ENCODE measurements around the gene CRYBB1.

Gene CRYBB1

GRCh38 chr22:26564672-26565071, 53.2 kb downstream of the CRYBB1 start:
- Histone ChIP-seq H4K20me1 (ENCODE audit: control insufficient read depth, insufficient read depth, low read depth, low read length) (peaks cover 6% of the 10 kb centered on the region; the same call in 1 of the 2 replicates), H3K4me3 (ENCODE audit: low read length) (no peak overlapping the region), H3K4me1 (ENCODE audit: control insufficient read depth, low read length) (peaks cover 49% of the 10 kb centered on the region), H3K27me3 (ENCODE audit: control insufficient read depth, low read length) (no peaks in the 10 kb centered on the region), H3K27ac (ENCODE audit: low read depth, low read length) (no peak overlapping the region), H3K4me2 (ENCODE audit: low read length) (no peak overlapping the region), H3K9me2 (replicated peaks; ENCODE audit: control insufficient read depth, low read length) (no peaks in the 10 kb centered on the region), H3K9me3 (ENCODE audit: control insufficient read depth, insufficient read depth, low read length) (no peaks in the 10 kb centered on the region), H3F3A (ENCODE audit: control insufficient read depth, insufficient read depth) (peaks cover 8% of the 10 kb centered on the region; the same call in 1 of the 2 replicates), H3K79me2 (ENCODE audit: control insufficient read depth, low read length) (peaks cover 84% of the 10 kb centered on the region), H3K36me3 (ENCODE audit: control insufficient read depth, low read length) (peaks cover 28% of the 10 kb centered on the region)
- TF ChIP-seq EZH2phosphoT487 (IDR thresholded peaks at IDR 0.05; ENCODE audit: borderline replicate concordance, low read length): no peak
- TF ChIP-seq, protein P1, sequence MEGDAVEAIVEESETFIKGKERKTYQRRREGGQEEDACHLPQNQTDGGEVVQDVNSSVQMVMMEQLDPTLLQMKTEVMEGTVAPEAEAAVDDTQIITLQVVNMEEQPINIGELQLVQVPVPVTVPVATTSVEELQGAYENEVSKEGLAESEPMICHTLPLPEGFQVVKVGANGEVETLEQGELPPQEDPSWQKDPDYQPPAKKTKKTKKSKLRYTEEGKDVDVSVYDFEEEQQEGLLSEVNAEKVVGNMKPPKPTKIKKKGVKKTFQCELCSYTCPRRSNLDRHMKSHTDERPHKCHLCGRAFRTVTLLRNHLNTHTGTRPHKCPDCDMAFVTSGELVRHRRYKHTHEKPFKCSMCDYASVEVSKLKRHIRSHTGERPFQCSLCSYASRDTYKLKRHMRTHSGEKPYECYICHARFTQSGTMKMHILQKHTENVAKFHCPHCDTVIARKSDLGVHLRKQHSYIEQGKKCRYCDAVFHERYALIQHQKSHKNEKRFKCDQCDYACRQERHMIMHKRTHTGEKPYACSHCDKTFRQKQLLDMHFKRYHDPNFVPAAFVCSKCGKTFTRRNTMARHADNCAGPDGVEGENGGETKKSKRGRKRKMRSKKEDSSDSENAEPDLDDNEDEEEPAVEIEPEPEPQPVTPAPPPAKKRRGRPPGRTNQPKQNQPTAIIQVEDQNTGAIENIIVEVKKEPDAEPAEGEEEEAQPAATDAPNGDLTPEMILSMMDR (IDR thresholded peaks at IDR 0.05; ENCODE audit: low read depth, low read length, poor library complexity, severe bottlenecking): no peak

DNA sequence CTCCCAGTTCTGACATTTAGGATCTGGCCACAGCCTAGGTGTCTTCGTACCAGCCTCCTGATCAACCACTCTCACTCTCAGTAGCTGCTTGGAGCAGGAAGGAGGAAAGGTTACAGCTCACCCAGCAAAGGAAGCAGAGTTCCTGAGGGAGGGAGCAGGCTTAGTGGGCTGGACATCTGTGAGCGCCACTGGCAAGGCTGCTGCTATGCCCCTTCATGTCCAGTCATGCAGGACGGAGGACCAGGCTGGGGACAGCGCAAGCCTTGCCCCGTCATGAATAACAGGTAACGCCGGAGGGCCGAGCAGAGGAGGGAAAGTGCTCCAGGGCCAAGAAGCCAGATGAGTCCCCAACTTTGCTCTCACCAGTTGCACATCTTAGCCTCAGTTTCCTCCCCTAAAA, 53.6 kb downstream of the CRYBB1 start:
- H4K20me1 ChIP-seq (ENCODE audit: control insufficient read depth, insufficient read depth, low read depth, low read length): peaks cover 6% of the 10 kb centered on the region; the same call in 1 of the 2 replicates
- H3K36me3 ChIP-seq (ENCODE audit: control insufficient read depth, low read length): peaks cover 27% of the 10 kb centered on the region
- H3K9me2 ChIP-seq (replicated peaks; ENCODE audit: control insufficient read depth, low read length): no peaks in the 10 kb centered on the region
- no peak overlapping the region for H3K4me2 ChIP-seq (ENCODE audit: low read length)
- H3K9me3 ChIP-seq (ENCODE audit: control insufficient read depth, insufficient read depth, low read length): no peaks in the 10 kb centered on the region
- H3K4me3 ChIP-seq (ENCODE audit: low read length): no peak overlapping the region
- peaks cover 85% of the 10 kb centered on the region for H3K79me2 ChIP-seq (ENCODE audit: control insufficient read depth, low read length)
- no peaks in the 10 kb centered on the region for H3K27me3 ChIP-seq (ENCODE audit: control insufficient read depth, low read length)
- H3K4me1 ChIP-seq (ENCODE audit: control insufficient read depth, low read length): peaks cover 49% of the 10 kb centered on the region
- no peak for TF ChIP-seq EZH2phosphoT487 (IDR thresholded peaks at IDR 0.05; ENCODE audit: borderline replicate concordance, low read length)
- TF ChIP-seq, protein P1 (IDR thresholded peaks at IDR 0.05; ENCODE audit: low read depth, low read length, poor library complexity, severe bottlenecking): no peak
- H3K27ac ChIP-seq (ENCODE audit: low read depth, low read length): no peak overlapping the region
- peaks cover 8% of the 10 kb centered on the region; the same call in 1 of the 2 replicates for H3F3A ChIP-seq (ENCODE audit: control insufficient read depth, insufficient read depth)

DNA sequence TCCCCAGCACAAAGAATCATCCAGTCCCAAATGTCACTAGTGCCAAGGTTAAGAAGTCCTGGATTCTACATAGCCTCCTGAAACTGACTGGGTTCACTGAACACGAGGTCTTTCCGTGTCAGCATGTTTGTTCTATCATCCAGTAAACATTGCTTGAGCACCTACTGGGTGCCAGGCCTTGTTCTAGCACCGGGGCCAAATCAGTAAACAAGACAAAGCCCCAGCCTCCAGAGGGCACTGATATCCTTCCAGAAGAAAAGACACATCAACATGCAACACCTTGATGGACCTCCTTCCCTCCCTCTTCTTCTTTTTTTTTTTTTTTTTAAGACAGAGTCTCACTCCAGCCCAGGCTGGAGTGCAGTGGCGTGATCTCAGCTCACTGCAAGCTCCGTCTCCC, 54.8 kb downstream of the CRYBB1 start:
- no peaks in the 10 kb centered on the region for H3K27me3 ChIP-seq (ENCODE audit: control insufficient read depth, low read length)
- no peak for TF ChIP-seq EZH2phosphoT487 (IDR thresholded peaks at IDR 0.05; ENCODE audit: borderline replicate concordance, low read length)
- TF ChIP-seq, protein P1 (IDR thresholded peaks at IDR 0.05; ENCODE audit: low read depth, low read length, poor library complexity, severe bottlenecking): peak; percentile 30
- peaks cover 8% of the 10 kb centered on the region; the same call in 1 of the 2 replicates for H3F3A ChIP-seq (ENCODE audit: control insufficient read depth, insufficient read depth)
- no peaks in the 10 kb centered on the region for H3K9me3 ChIP-seq (ENCODE audit: control insufficient read depth, insufficient read depth, low read length)
- H3K27ac ChIP-seq (ENCODE audit: low read depth, low read length): no peak overlapping the region
- H4K20me1 ChIP-seq (ENCODE audit: control insufficient read depth, insufficient read depth, low read depth, low read length): peaks cover 6% of the 10 kb centered on the region; the same call in 1 of the 2 replicates
- H3K36me3 ChIP-seq (ENCODE audit: control insufficient read depth, low read length): peaks cover 25% of the 10 kb centered on the region
- H3K4me3 ChIP-seq (ENCODE audit: low read length): no peak overlapping the region
- H3K9me2 ChIP-seq (replicated peaks; ENCODE audit: control insufficient read depth, low read length): no peaks in the 10 kb centered on the region
- H3K4me2 ChIP-seq (ENCODE audit: low read length): no peak overlapping the region
- H3K4me1 ChIP-seq (ENCODE audit: control insufficient read depth, low read length): peaks cover 44% of the 10 kb centered on the region
- peaks cover 88% of the 10 kb centered on the region for H3K79me2 ChIP-seq (ENCODE audit: control insufficient read depth, low read length)
